Head of caudate nucleus (tissue), 42 donors: ENCODE data around the gene KLK13.

Source experiments
- DNase-seq, 42 donors: peaks; one replicate each; pipeline versions ENCODE4 v3.0.0 to v3.0.0-alpha.2; 2020 to 2021; ENCODE audit warnings: mixed read lengths in 7 of 42
- intact Hi-C: fragments of 100-400 bp; cut with DNase I; formaldehyde crosslinking; loops from one replicate; pipeline ENCODE4 v1.15.0; 2022

Gene KLK13

GRCh38 chr19:51064534-51065220 lies at the start of gene KLK13:
Gene KLK13 (minus strand): TSS chr19:51065092. CDS start chr19:51065067, 25 bp downstream.
- intact Hi-C loops: no loop called here
- DNase-seq: no peak

- intact Hi-C loops: no loop called here
- no peak for DNase-seq
These were observed 49.3 kb upstream of the KLK13 start for GRCh38 chr19:51114087-51114729.

- no peak for DNase-seq
- intact Hi-C loops: no loop called here
These were observed 46.7 kb upstream of the KLK13 start for GRCh38 chr19:51111606-51112005.

- intact Hi-C loops: no loop called here
- DNase-seq: no peak
These were observed 45.7 kb upstream of the KLK13 start for GRCh38 chr19:51110666-51110971.

GRCh38 chr19:51108805-51109146 lies 43.9 kb upstream of the KLK13 start:
- intact Hi-C loops: loop anchor here (2.0 kb wide), 1 partner anchor 486 kb away; no protein-coding TSS in a partner anchor
- peak in 2 of 42 donors; percentile 80 to 90 for DNase-seq

GRCh38 chr19:51108066-51108804 lies 43.3 kb upstream of the KLK13 start, which contains the start of gene CTU1:
Gene CTU1 (minus strand): TSS chr19:51108409. CDS start chr19:51104569, 3,840 bp downstream.
- peak; percentile 96 to 100 (median 99) for DNase-seq

GRCh38 chr19:51107406-51108065 lies 42.6 kb upstream of the KLK13 start:
- intact Hi-C loops: loop anchor here (2.0 kb wide), 1 partner anchor 487 kb away; no protein-coding TSS in a partner anchor

More at GRCh38 chr19:51108066-51108804, 43.3 kb upstream of the KLK13 start, which contains the start of gene CTU1:
- intact Hi-C loops: loop anchor here (2.0 kb wide), 1 partner anchor 487 kb away; no protein-coding TSS in a partner anchor

GRCh38 chr19:51103926-51104341 lies 39.0 kb upstream of the KLK13 start:
- peak in 21 of 42 donors; percentile 22 to 66 (median 41) for DNase-seq
- intact Hi-C loops: no loop called here

More at GRCh38 chr19:51107406-51108065, 42.6 kb upstream of the KLK13 start:
- DNase-seq: peak in 11 of 42 donors; percentile 6 to 48 (median 23)

GRCh38 chr19:51102991-51103390 lies 38.1 kb upstream of the KLK13 start:
- intact Hi-C loops: no loop called here
- no peak for DNase-seq

- DNase-seq: no peak
- intact Hi-C loops: no loop called here
These were observed 36.4 kb upstream of the KLK13 start for GRCh38 chr19:51101171-51101865.

GRCh38 chr19:51100601-51101000 lies 35.7 kb upstream of the KLK13 start:
- DNase-seq: no peak
- intact Hi-C loops: no loop called here

GRCh38 chr19:51099047-51099382 lies 34.1 kb upstream of the KLK13 start:
- DNase-seq: no peak
- intact Hi-C loops: loop anchor here (10.0 kb wide), 2 partner anchors 74 to 164 kb away; partner anchors contain the start of gene KLK11

GRCh38 chr19:51098365-51099046 lies 33.6 kb upstream of the KLK13 start:
- DNase-seq: peak in 2 of 42 donors; percentile 32 to 34
- intact Hi-C loops: loop anchor here (10.0 kb wide), 2 partner anchors 74 to 164 kb away; partner anchors contain the start of gene KLK11

- intact Hi-C loops: loop anchor here (10.0 kb wide), 2 partner anchors 73 to 163 kb away; partner anchors contain the start of gene KLK11
- DNase-seq: no peak
These were observed 32.9 kb upstream of the KLK13 start for GRCh38 chr19:51097796-51098195.

GRCh38 chr19:51097166-51097738 lies 32.4 kb upstream of the KLK13 start:
- DNase-seq: peak; percentile 35 to 86 (median 69)
- intact Hi-C loops: loop anchor here (10.0 kb wide), 2 partner anchors 72 to 162 kb away; partner anchors contain the start of gene KLK11

- intact Hi-C loops: loop anchor here (10.0 kb wide), 2 partner anchors 72 to 162 kb away; partner anchors contain the start of gene KLK11
- no peak for DNase-seq
These were observed 31.7 kb upstream of the KLK13 start for GRCh38 chr19:51096473-51097165.
